Measurements from ENCODE around the gene NINJ1. TPM values are rescaled to one million over a fixed set of nuclear protein-coding genes. Genes with fewer than 3 reads are reported as not detected.

The NINJ1 gene
- total and polyA plus RNA-seq, 2 of the 4 experiments (the other 2 are of a cell fraction) = 21.9 to 38.8 TPM

GRCh38 chr9:93129286-93129685, 4.8 kb downstream of the NINJ1 start (continued):
- TF ChIP-seq CEBPB (IDR thresholded peaks at IDR 0.05; ENCODE audit: low read depth, low read length) (no peak), CHD1 (IDR thresholded peaks at IDR 0.05; ENCODE audit: low read depth, low read length) (no peak), RFX5 (IDR thresholded peaks at IDR 0.05; ENCODE audit: low read depth, low read length) (no peak), MAFK (IDR thresholded peaks at IDR 0.05; ENCODE audit: low read depth, low read length) (no peak)

GRCh38 chr9:93128715-93129224, 5.3 kb downstream of the NINJ1 start:
- BruUV-seq (replicated peaks) = no TSS peak
- Histone ChIP-seq H3K9ac (ENCODE audit: low read depth, low read length) (no peak overlapping the region), H2BK15ac (ENCODE audit: low read depth, low read length) (no peak overlapping the region)
- TF ChIP-seq MXI1 (IDR thresholded peaks at IDR 0.05; ENCODE audit: borderline replicate concordance, low read depth, low read length) (no peak), CEBPB (IDR thresholded peaks at IDR 0.05; ENCODE audit: low read depth, low read length) (no peak), RAD21 (IDR thresholded peaks at IDR 0.05; ENCODE audit: low read length) (no peak), BHLHE40 (IDR thresholded peaks at IDR 0.05; ENCODE audit: low read depth, low read length) (no peak), NFE2L2 (IDR thresholded peaks at IDR 0.05; ENCODE audit: low read depth, low read length) (no peak), CTCF (conservative IDR thresholded peaks at IDR 0.05; ENCODE audit: low read depth, low read length) (no peak), ELK1 (IDR thresholded peaks at IDR 0.05; ENCODE audit: borderline replicate concordance, low read depth, low read length) (no peak), MAFK (IDR thresholded peaks at IDR 0.05; ENCODE audit: low read depth, low read length) (no peak), SMC3 (IDR thresholded peaks at IDR 0.05; ENCODE audit: low read depth, low read length) (no peak), CHD1 (IDR thresholded peaks at IDR 0.05; ENCODE audit: low read depth, low read length) (no peak), FOS (IDR thresholded peaks at IDR 0.05; ENCODE audit: low read depth, low read length) (no peak), RCOR1 (IDR thresholded peaks at IDR 0.05; ENCODE audit: insufficient replicate concordance, low read length) (no peak), RFX5 (IDR thresholded peaks at IDR 0.05; ENCODE audit: low read depth, low read length) (no peak)

More at GRCh38 chr9:93128715-93129224, 5.3 kb downstream of the NINJ1 start:
- in situ Hi-C loops (cut with MboI; ENCODE audit: low sequenced_read_pairs) = no loop called here
- Histone ChIP-seq H3K4me3 (ENCODE audit: insufficient read depth, low read depth, low read length) (no peak overlapping the region), H2AK5ac (ENCODE audit: low read depth, low read length) (no peak overlapping the region), H2BK120ac (ENCODE audit: low read depth, low read length) (no peak overlapping the region), H3K56ac (ENCODE audit: extremely low read depth, insufficient read depth, low read length) (no peak overlapping the region), H2AFZ (replicated peaks; ENCODE audit: low read length, poor library complexity) (no peak overlapping the region), H3K27ac (ENCODE audit: insufficient read depth, low read length) (no peak overlapping the region), H2AK9ac (replicated peaks; ENCODE audit: low read depth, low read length, poor library complexity) (no peak overlapping the region), H3K18ac (ENCODE audit: low read depth, low read length) (no peak overlapping the region), H3K9me3 (ENCODE audit: control insufficient read depth, insufficient read depth, low read length) (no peaks in the 10 kb centered on the region), H3K36me3 (ENCODE audit: control insufficient read depth, insufficient read depth, low read length) (peaks cover 12% of the 10 kb centered on the region), H4K91ac (ENCODE audit: insufficient read depth, low read depth, low read length) (no peak overlapping the region), H3K4me1 (ENCODE audit: control insufficient read depth, insufficient read depth, low read length) (peaks cover 39% of the 10 kb centered on the region), H3K9me1 (ENCODE audit: insufficient read depth, low read length) (peaks cover 20% of the 10 kb centered on the region; the same call in 1 of the 2 replicates), H4K20me1 (ENCODE audit: insufficient read depth, low read length) (peaks cover 29% of the 10 kb centered on the region), H3K4ac (ENCODE audit: low read depth, low read length) (no peak overlapping the region), H4K8ac (ENCODE audit: low read depth in 2 of 2, low read length in 2 of 2) (no peak overlapping the region), H3K79me1 (ENCODE audit: low read depth in 1 of 2, low read length in 2 of 2) (peaks cover 24 to 82% of the 10 kb centered on the region in 2 experiments), H2BK5ac (ENCODE audit: low read depth, low read length, poor library complexity, severe bottlenecking) (no peak overlapping the region), H4K5ac (ENCODE audit: low read depth, low read length) (no peak overlapping the region), H2BK20ac (ENCODE audit: low read depth, low read length) (no peak overlapping the region), H3K23ac (ENCODE audit: low read depth, low read length) (no peak overlapping the region), H3K27me3 (ENCODE audit: control insufficient read depth, insufficient read depth, low read length) (no peaks in the 10 kb centered on the region), H3K4me2 (ENCODE audit: low read depth, low read length) (no peak overlapping the region), H3K14ac (replicated peaks; ENCODE audit: low read depth, low read length) (no peak overlapping the region)
- 90% methylated on average over 5 of the region's 10 CpGs; no CpG with 5 or more reads in 1 of the 2 experiments for WGBS, 2 experiments (ENCODE audit: extremely low coverage in 2 of 2, insufficient read length in 1 of 2)
- POLR2A ChIA-PET (ENCODE audit: unreplicated experiment) = no interaction called here
- CTCF ChIA-PET = interaction anchor here (0.7 kb wide), 1 partner anchor 9 kb away, joined by 3 read pairs; no protein-coding TSS in a partner anchor
- dilution Hi-C loops (cut with HindIII; ENCODE audit: low sequenced_read_pairs, unreplicated experiment) = no loop called here
- intact Hi-C loops (cut with micrococcal nuclease) = no loop called here
- ATAC-seq (ENCODE audit: low read depth) = no peak
- DNase-seq = no peak
